ENCODE measurements around the gene HSD17B7.
A peak's percentile ranks its signal among the peaks of the same experiment; 100 is the strongest.
"Not testable (repeated sequence)": the region's sequence is repeated elsewhere in the genome, so short reads cannot be mapped to it uniquely, and the experiment has no call there.

The HSD17B7 gene

GRCh38 chr1:162790303-162790984 is at the start of gene HSD17B7:
TSS of gene HSD17B7 (plus strand) at chr1:162790702. CDS start at chr1:162790801, 99 bp downstream.
- peak; percentile 50 to 82 for DNase-seq (ENCODE audit: low spot score in 2 of 2)
- ATAC-seq, result peak; percentile 99
- not testable (repeated sequence) for H3K4me1 Mint-ChIP-seq, H3K9me3 Mint-ChIP-seq
- Mint-ChIP-seq H3K36me3 (peaks cover 30% of the 10 kb centered on the region), H3K4me3 (peak within 1 kb of the TSS; percentile 78), H3K27ac (peak within 1 kb of the TSS; percentile 88)

GRCh38 chr1:162740755-162741154 is 49.7 kb upstream of the HSD17B7 start:
- DNase-seq (ENCODE audit: low spot score in 2 of 2), result no peak
- no peaks in the 10 kb centered on the region for H3K4me1 Mint-ChIP-seq
- H3K27ac Mint-ChIP-seq, result no peak overlapping the region
- no peak overlapping the region for H3K4me3 Mint-ChIP-seq
- no peak for ATAC-seq
- no peaks in the 10 kb centered on the region for H3K9me3 Mint-ChIP-seq
- H3K36me3 Mint-ChIP-seq, result no peaks in the 10 kb centered on the region

- Mint-ChIP-seq H3K4me1 (no peaks in the 10 kb centered on the region), H3K27ac (no peak overlapping the region), H3K36me3 (no peaks in the 10 kb centered on the region), H3K9me3 (no peaks in the 10 kb centered on the region), H3K4me3 (no peak overlapping the region)
- ATAC-seq, result no peak
- DNase-seq (ENCODE audit: low spot score in 2 of 2), result no peak
These were observed 48.9 kb upstream of the HSD17B7 start for GRCh38 chr1:162741574-162741973.

- ATAC-seq; H3K27ac Mint-ChIP-seq; H3K4me3 Mint-ChIP-seq; H3K36me3 Mint-ChIP-seq; H3K4me1 Mint-ChIP-seq; H3K9me3 Mint-ChIP-seq; DNase-seq (ENCODE audit: low spot score in 2 of 2): not testable (repeated sequence)
These were observed 44.1 kb upstream of the HSD17B7 start for GRCh38 chr1:162746264-162746942.

GRCh38 chr1:162753001-162753658 is 37.4 kb upstream of the HSD17B7 start:
- ATAC-seq (no peak), DNase-seq (ENCODE audit: low spot score in 2 of 2) (no peak)
- H3K4me3 Mint-ChIP-seq, result no peak overlapping the region
- no peaks in the 10 kb centered on the region for H3K9me3 Mint-ChIP-seq
- no peaks in the 10 kb centered on the region for H3K36me3 Mint-ChIP-seq
- H3K4me1 Mint-ChIP-seq, result no peaks in the 10 kb centered on the region
- no peak overlapping the region for H3K27ac Mint-ChIP-seq

- no peak for DNase-seq (ENCODE audit: low spot score in 2 of 2)
- Mint-ChIP-seq H3K36me3 (no peaks in the 10 kb centered on the region), H3K9me3 (no peaks in the 10 kb centered on the region), H3K4me1 (no peaks in the 10 kb centered on the region), H3K27ac (no peak overlapping the region), H3K4me3 (no peak overlapping the region)
- no peak for ATAC-seq
These were observed 36.4 kb upstream of the HSD17B7 start for GRCh38 chr1:162753998-162754585.

- Mint-ChIP-seq H3K4me1 (no peaks in the 10 kb centered on the region), H3K9me3 (no peaks in the 10 kb centered on the region), H3K4me3 (no peak overlapping the region), H3K27ac (no peak overlapping the region), H3K36me3 (no peaks in the 10 kb centered on the region)
- DNase-seq (ENCODE audit: low spot score in 2 of 2) (no peak), ATAC-seq (no peak)
These were observed 35.2 kb upstream of the HSD17B7 start for GRCh38 chr1:162755306-162755705.

GRCh38 chr1:162756523-162756922 is 34.0 kb upstream of the HSD17B7 start:
- Mint-ChIP-seq H3K27ac (no peak overlapping the region), H3K4me3 (no peak overlapping the region), H3K36me3 (no peaks in the 10 kb centered on the region), H3K9me3 (no peaks in the 10 kb centered on the region), H3K4me1 (no peaks in the 10 kb centered on the region)
- no peak for ATAC-seq
- DNase-seq (ENCODE audit: low spot score in 2 of 2), result no peak

GRCh38 chr1:162757476-162757875 is 33.0 kb upstream of the HSD17B7 start:
- DNase-seq (ENCODE audit: low spot score in 2 of 2) (no peak), ATAC-seq (no peak)
- no peak overlapping the region for H3K27ac Mint-ChIP-seq
- H3K9me3 Mint-ChIP-seq, result no peaks in the 10 kb centered on the region
- H3K4me3 Mint-ChIP-seq, result no peak overlapping the region
- H3K4me1 Mint-ChIP-seq, result no peaks in the 10 kb centered on the region
- no peaks in the 10 kb centered on the region for H3K36me3 Mint-ChIP-seq

- Mint-ChIP-seq H3K4me1 (no peaks in the 10 kb centered on the region), H3K27ac (no peak overlapping the region), H3K36me3 (no peaks in the 10 kb centered on the region), H3K9me3 (no peaks in the 10 kb centered on the region), H3K4me3 (no peak overlapping the region)
- DNase-seq (ENCODE audit: low spot score in 2 of 2) (no peak), ATAC-seq (no peak)
These were observed 24.7 kb upstream of the HSD17B7 start for GRCh38 chr1:162765788-162766187.

- no peak for DNase-seq (ENCODE audit: low spot score in 2 of 2)
- ATAC-seq, result no peak
- Mint-ChIP-seq H3K9me3 (no peaks in the 10 kb centered on the region), H3K27ac (no peak overlapping the region), H3K4me3 (no peak overlapping the region), H3K4me1 (no peaks in the 10 kb centered on the region), H3K36me3 (no peaks in the 10 kb centered on the region)
These were observed 17.8 kb upstream of the HSD17B7 start for GRCh38 chr1:162772571-162773154.

- ATAC-seq (no peak), DNase-seq (ENCODE audit: low spot score in 2 of 2) (no peak)
- H3K4me1 Mint-ChIP-seq, result no peaks in the 10 kb centered on the region
- H3K36me3 Mint-ChIP-seq, result no peaks in the 10 kb centered on the region
- H3K4me3 Mint-ChIP-seq, result no peak overlapping the region
- no peaks in the 10 kb centered on the region for H3K9me3 Mint-ChIP-seq
- no peak overlapping the region for H3K27ac Mint-ChIP-seq
These were observed 16.5 kb upstream of the HSD17B7 start for GRCh38 chr1:162774007-162774406.

- H3K36me3 Mint-ChIP-seq, result no peaks in the 10 kb centered on the region
- no peak overlapping the region for H3K27ac Mint-ChIP-seq
- no peak for DNase-seq (ENCODE audit: low spot score in 2 of 2)
- no peak for ATAC-seq
- H3K9me3 Mint-ChIP-seq, result no peaks in the 10 kb centered on the region
- no peak overlapping the region for H3K4me3 Mint-ChIP-seq
- H3K4me1 Mint-ChIP-seq, result no peaks in the 10 kb centered on the region
These were observed 11.5 kb upstream of the HSD17B7 start for GRCh38 chr1:162779043-162779442.

- no peaks in the 10 kb centered on the region for H3K4me1 Mint-ChIP-seq
- H3K4me3 Mint-ChIP-seq, result no peak overlapping the region
- DNase-seq (ENCODE audit: low spot score in 2 of 2), result no peak
- no peaks in the 10 kb centered on the region for H3K36me3 Mint-ChIP-seq
- ATAC-seq, result no peak
- no peak overlapping the region for H3K27ac Mint-ChIP-seq
- H3K9me3 Mint-ChIP-seq, result no peaks in the 10 kb centered on the region
These were observed 7.8 kb upstream of the HSD17B7 start for GRCh38 chr1:162782671-162783070.

GRCh38 chr1:162784926-162785325 is 5.6 kb upstream of the HSD17B7 start:
- not testable (repeated sequence) for ATAC-seq

More at GRCh38 chr1:162784926-162785325, 5.6 kb upstream of the HSD17B7 start:
- H3K9me3 Mint-ChIP-seq; H3K27ac Mint-ChIP-seq; DNase-seq (ENCODE audit: low spot score in 2 of 2); H3K4me3 Mint-ChIP-seq; H3K36me3 Mint-ChIP-seq; H3K4me1 Mint-ChIP-seq: not testable (repeated sequence)
